Neural cell (in vitro differentiated cells): ENCODE measurements around the gene C19orf44. TPM values are rescaled to one million over a fixed set of nuclear protein-coding genes. Genes with fewer than 3 reads are reported as not detected.

Experiments
- H2AFZ ChIP-seq: fragments of 200-600, 300-800 bp; sonication (generic), shearing (Covaris generic); 2 replicates; pipeline ENCODE4 v1.6.0; 2014; ENCODE audit warnings: low read depth, mild to moderate bottlenecking, antibody characterized with exemption, low read length, moderate library complexity
- H3F3A ChIP-seq: fragments of 200-600 bp; shearing (Covaris generic); 2 replicates; pipeline ENCODE4 v1.6.1; 2016; ENCODE audit warnings: mild to moderate bottlenecking, moderate library complexity, mixed read lengths, antibody characterized with exemption, low read length; ENCODE audit not compliant: insufficient read depth, poor library complexity, severe bottlenecking
- H3K27ac ChIP-seq: fragments of 200-600, 300-800 bp; sonication (generic), shearing (Covaris generic); 2 replicates; pipeline ENCODE4 v1.5.1; 2014; ENCODE audit warnings: mild to moderate bottlenecking, low read length, moderate library complexity
- H3K27me3 ChIP-seq: fragments of 300-800, 200-600 bp; sonication (generic), shearing (Covaris generic); 2 replicates; pipeline ENCODE4 v1.6.0; 2014; ENCODE audit warnings: mild to moderate bottlenecking, low read depth, low read length, moderate library complexity; ENCODE audit not compliant: insufficient read depth
- H3K36me3 ChIP-seq: fragments of 300-800, 200-600 bp; sonication (generic), shearing (Covaris generic); 2 replicates; pipeline ENCODE4 v1.5.1; 2014; ENCODE audit warnings: mild to moderate bottlenecking, antibody characterized with exemption, low read length, moderate library complexity; ENCODE audit not compliant: insufficient read depth
- H3K4me2 ChIP-seq: fragments of 300-800, 200-600 bp; sonication (generic), shearing (Covaris generic); 2 replicates; pipeline ENCODE4 v1.6.0; 2014; ENCODE audit warnings: mild to moderate bottlenecking, low read length
- H3K4me3 ChIP-seq: fragments of 300-800, 200-600 bp; sonication (generic), shearing (Covaris generic); 2 replicates; pipeline ENCODE4 v1.5.1; 2014; ENCODE audit warnings: mild to moderate bottlenecking, low read length, moderate library complexity
- H3K79me2 ChIP-seq: fragments of 200-600 bp; shearing (Covaris generic); replicated peaks from 2 replicates; pipeline ENCODE4 v1.6.0; 2014; ENCODE audit warnings: mild to moderate bottlenecking, low read length, moderate library complexity; ENCODE audit not compliant: insufficient read depth
- H3K9ac ChIP-seq: fragments of 300-800, 200-600 bp; sonication (generic), shearing (Covaris generic); 2 replicates; pipeline ENCODE4 v1.6.1; 2016; ENCODE audit warnings: mild to moderate bottlenecking, low read length, mixed read lengths
- H3K9me2 ChIP-seq: fragments of 200-600 bp; shearing (Covaris generic); 2 replicates; pipeline ENCODE4 v1.6.1; 2016; ENCODE audit warnings: mild to moderate bottlenecking, low read length, mixed read lengths; ENCODE audit not compliant: insufficient read depth
- H3K9me3 ChIP-seq: fragments of 200-600, 300-800 bp; sonication (generic), shearing (Covaris generic); 2 replicates; pipeline ENCODE4 v1.6.1; 2016; ENCODE audit warnings: mild to moderate bottlenecking, mixed run types, low read length, moderate library complexity, mixed read lengths
- H4K20me1 ChIP-seq: fragments of 200-600 bp; shearing (Covaris generic); 2 replicates; pipeline ENCODE4 v1.6.1; 2016; ENCODE audit warnings: mild to moderate bottlenecking, mixed run types; ENCODE audit not compliant: insufficient read depth
- CTCF ChIP-seq: fragments of 450-650 bp; IDR thresholded peaks from 2 replicates; pipeline ENCODE4 v1.5.1; 2014; ENCODE audit warnings: antibody characterized with exemption, mild to moderate bottlenecking, moderate library complexity; ENCODE audit not compliant: poor library complexity, severe bottlenecking
- EP300 ChIP-seq: fragments of 450-650 bp; conservative IDR thresholded peaks from 2 replicates; pipeline ENCODE4 v1.6.1; 2014; ENCODE audit warnings: antibody characterized with exemption, mild to moderate bottlenecking, moderate library complexity; ENCODE audit not compliant: poor library complexity, severe bottlenecking
- EZH2 ChIP-seq: fragments of 200-600, 300-800 bp; shearing (Covaris generic), sonication (generic); IDR thresholded peaks from 2 replicates; pipeline ENCODE4 v1.6.1; 2014; ENCODE audit warnings: antibody characterized with exemption, low read length, borderline replicate concordance, mild to moderate bottlenecking; ENCODE audit not compliant: insufficient read depth, poor library complexity, severe bottlenecking
- MXI1 ChIP-seq: fragments of 450-650 bp; conservative IDR thresholded peaks from 2 replicates; pipeline ENCODE4 v1.6.1; 2014; ENCODE audit warnings: antibody characterized with exemption, mild to moderate bottlenecking; ENCODE audit not compliant: poor library complexity, severe bottlenecking
- POLR2AphosphoS5 ChIP-seq: IDR thresholded peaks from 2 replicates; pipeline ENCODE4 v1.6.1; 2012
- RAD21 ChIP-seq: fragments of 450-650 bp; conservative IDR thresholded peaks from 2 replicates; pipeline ENCODE4 v1.6.1; 2014; ENCODE audit warnings: antibody characterized with exemption, mild to moderate bottlenecking, moderate library complexity
- REST ChIP-seq: IDR thresholded peaks from 2 replicates; pipeline ENCODE4 v1.6.1; 2012; ENCODE audit warnings: borderline replicate concordance
- SMC3 ChIP-seq: fragments of 450-650 bp; conservative IDR thresholded peaks from 2 replicates; pipeline ENCODE4 v1.6.1; 2014; ENCODE audit warnings: antibody characterized with exemption, mild to moderate bottlenecking, moderate library complexity; ENCODE audit not compliant: poor library complexity
- TAF1 ChIP-seq: IDR thresholded peaks from 2 replicates; pipeline ENCODE4 v1.6.1; 2012; ENCODE audit warnings: low read depth
- polyA plus RNA-seq: library from polyadenylated mRNA; depleted of rRNA; stranded (reverse); fragments of >200 nt; gene quantifications from 2 replicates; pipeline ENCODE4 v1.2.3, GENCODE V29; 2014

The C19orf44 gene
- polyA plus RNA-seq, 1 donor from 2014 or later, result 9.9 TPM

DNA sequence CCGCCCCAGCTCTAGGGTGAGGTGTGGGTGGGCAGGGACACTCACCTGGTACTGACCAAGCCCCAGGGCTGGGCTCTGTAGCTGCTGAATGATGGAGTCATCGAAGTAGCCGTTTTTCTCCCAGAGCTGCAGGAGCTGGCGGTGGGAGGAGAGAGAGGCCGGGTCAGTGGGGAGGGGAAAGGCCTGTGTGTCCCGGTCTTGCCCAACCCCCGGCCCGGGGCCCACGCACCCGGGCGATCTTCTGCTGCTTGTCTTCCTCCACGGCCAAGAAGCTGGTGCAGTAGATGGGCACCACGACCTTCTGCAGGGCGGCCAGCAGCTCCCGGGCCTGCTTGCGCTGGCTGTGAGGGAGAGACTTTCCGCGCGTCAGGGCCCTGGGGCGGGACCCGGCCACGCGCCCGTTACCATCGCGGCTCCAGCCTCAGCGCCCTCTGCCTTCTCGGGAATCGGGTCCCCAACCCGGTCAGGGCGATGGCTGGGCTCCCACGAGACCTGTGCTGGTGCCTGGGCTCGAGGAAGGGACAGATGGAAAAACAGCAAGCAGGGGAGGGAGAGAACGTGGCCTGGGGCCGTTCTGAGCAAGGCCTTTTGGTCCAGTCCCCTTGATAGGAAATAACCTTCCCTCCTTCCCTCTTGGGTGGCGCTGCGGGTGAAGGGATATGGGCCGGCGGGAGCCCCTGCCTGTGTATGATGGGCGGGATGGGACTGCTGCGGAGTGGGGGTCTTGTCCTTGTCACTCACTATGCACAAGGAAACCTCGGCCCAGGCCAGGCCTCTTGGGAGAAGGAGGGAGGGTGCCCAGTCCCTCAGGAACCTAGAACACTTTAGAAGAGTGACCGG, 34.6 kb downstream of the C19orf44 start:
- H3K4me3 ChIP-seq, result no peak overlapping the region
- H3K27ac ChIP-seq, result no peak overlapping the region
- no peaks in the 10 kb centered on the region for H3K36me3 ChIP-seq
- no peaks in the 10 kb centered on the region for H4K20me1 ChIP-seq
- TF ChIP-seq SMC3 (no peak), TAF1 (no peak), REST (no peak), MXI1 (no peak), RAD21 (no peak), EP300 (no peak)
- no peak overlapping the region for H3K4me2 ChIP-seq
- H3F3A ChIP-seq, result no peaks in the 10 kb centered on the region
- no peaks in the 10 kb centered on the region for H3K79me2 ChIP-seq
- H3K27me3 ChIP-seq, result no peaks in the 10 kb centered on the region
- H2AFZ ChIP-seq, result no peak overlapping the region
- no peaks in the 10 kb centered on the region for H3K9me3 ChIP-seq
- H3K9me2 ChIP-seq, result no peaks in the 10 kb centered on the region
- H3K9ac ChIP-seq, result no peak overlapping the region

DNA sequence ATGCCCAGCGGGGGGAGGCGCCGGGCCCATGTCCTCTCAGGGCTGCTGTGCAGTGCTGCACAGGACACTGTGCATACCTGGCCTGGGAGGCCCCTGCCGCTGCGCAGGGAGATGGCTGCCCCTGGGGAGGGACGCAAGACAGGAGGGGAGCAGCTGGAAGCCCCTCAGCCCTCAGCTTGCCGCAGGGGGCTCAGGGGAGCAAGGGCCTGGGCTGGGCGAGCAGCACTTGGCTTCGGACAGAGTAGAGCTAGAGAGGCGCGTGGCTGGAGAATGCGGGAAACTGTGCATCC, 35.1 kb downstream of the C19orf44 start:
- Histone ChIP-seq H2AFZ (no peak overlapping the region), H3K4me3 (no peak overlapping the region), H3F3A (no peaks in the 10 kb centered on the region), H4K20me1 (no peaks in the 10 kb centered on the region), H3K27me3 (no peaks in the 10 kb centered on the region), H3K79me2 (no peaks in the 10 kb centered on the region), H3K27ac (no peak overlapping the region), H3K9me3 (no peaks in the 10 kb centered on the region), H3K4me2 (no peak overlapping the region), H3K36me3 (no peaks in the 10 kb centered on the region), H3K9me2 (no peaks in the 10 kb centered on the region), H3K9ac (no peak overlapping the region)
- TF ChIP-seq EZH2, result no peak
- no peak for TF ChIP-seq TAF1
- TF ChIP-seq MXI1, result no peak
- TF ChIP-seq CTCF, result no peak
- TF ChIP-seq POLR2AphosphoS5, result no peak
- TF ChIP-seq EP300, result no peak
- TF ChIP-seq SMC3, result no peak
- TF ChIP-seq REST, result no peak
- TF ChIP-seq RAD21, result no peak
